NCI-H1436 (cell line): ENCODE measurements around the gene PALLD.

ENCODE experiments used
- DNase-seq: peaks from one replicate; lab custom pipeline; 2025; lab: John Stamatoyannopoulos, UW

The PALLD gene

GRCh38 chr4:168877511-168878491, 380.9 kb downstream of the PALLD start:
- no peak for DNase-seq

- no peak for DNase-seq
Observed at GRCh38 chr4:168878623-168879022, 381.8 kb downstream of the PALLD start.

DNA sequence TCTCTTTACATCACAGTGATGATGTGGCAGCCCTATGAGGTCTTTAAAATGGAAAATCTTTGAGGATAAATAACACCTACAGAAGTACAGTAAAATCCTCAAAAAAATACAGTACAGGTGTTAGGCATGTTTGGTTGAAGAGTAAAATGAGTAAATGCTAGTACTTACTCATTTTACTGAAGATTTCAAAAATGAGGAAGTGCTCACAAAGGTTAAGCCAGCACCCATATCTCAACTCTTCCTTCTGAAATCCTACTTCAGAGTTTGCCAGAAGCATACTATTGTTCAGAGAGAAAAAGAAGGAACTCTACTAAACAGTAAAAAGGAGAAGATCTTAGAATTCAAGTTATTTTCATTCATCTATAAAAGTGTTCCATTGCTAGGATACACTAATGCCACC, 382.3 kb downstream of the PALLD start:
- DNase-seq: no peak

GRCh38 chr4:168880072-168880675, 383.3 kb downstream of the PALLD start:
- no peak for DNase-seq

DNA sequence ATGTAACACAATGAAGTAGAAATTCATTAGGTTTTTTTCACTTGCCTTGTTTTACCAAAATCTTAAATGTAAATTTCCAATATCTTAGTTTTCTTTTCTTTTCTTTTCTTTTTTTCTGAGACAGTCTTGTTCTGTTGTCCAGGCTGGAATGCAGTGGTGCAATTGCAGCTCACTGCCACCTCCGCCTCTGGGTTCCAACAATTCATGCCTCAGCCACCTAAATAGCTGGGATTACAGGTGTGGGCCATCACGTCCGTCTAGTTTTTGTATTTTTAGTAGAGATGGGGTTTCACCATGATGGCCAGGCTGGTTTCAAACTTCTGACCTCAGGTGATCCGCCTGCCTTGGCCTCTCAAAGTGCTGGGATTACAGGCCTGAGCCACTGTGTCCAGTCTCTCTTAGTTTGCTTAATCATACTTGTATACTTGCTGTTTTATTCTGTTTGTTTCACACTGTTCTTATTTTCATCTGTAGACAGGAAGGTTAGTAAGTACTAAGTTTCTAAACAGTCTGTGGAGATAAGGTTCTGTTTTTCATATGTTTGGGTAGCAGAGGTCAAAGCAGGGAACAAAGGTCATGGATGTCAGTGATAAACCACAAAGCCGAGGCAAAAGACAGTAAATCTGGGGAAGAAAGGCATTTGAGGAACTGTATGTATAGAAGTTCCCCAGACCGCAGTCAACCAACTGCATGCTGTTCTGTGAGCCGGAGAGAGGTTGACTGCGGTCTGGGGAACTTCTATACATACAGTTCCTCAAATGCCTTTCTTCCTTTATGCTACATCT, 384.2 kb downstream of the PALLD start:
- DNase-seq: no peak

- DNase-seq: no peak
Observed at GRCh38 chr4:168881781-168882420, 385.0 kb downstream of the PALLD start.

- DNase-seq: no peak
Observed at GRCh38 chr4:168882650-168883233, 385.9 kb downstream of the PALLD start.

- DNase-seq: no peak
Observed at GRCh38 chr4:168883513-168883912, 386.7 kb downstream of the PALLD start.

- DNase-seq: no peak
Observed at GRCh38 chr4:168884251-168885124, 387.6 kb downstream of the PALLD start.

DNA sequence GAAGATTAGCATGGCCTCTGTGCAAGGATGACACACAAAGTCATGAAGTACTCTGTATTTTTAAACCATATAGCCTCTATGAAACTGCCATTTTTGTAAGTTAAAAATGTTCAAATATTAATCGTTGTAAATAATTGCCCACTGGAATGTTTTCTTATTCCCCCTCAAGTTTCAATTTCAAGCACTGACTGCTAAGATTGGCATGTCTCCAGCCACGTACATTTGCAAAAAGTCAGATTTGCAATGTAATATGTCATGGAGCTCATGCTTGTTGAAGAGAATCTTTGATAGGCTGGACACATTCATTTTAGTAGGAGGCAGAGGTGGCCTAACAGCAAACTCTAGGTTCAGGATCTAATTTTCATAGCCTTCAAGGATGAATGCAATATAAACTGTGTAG, 388.5 kb downstream of the PALLD start:
- no peak for DNase-seq

DNA sequence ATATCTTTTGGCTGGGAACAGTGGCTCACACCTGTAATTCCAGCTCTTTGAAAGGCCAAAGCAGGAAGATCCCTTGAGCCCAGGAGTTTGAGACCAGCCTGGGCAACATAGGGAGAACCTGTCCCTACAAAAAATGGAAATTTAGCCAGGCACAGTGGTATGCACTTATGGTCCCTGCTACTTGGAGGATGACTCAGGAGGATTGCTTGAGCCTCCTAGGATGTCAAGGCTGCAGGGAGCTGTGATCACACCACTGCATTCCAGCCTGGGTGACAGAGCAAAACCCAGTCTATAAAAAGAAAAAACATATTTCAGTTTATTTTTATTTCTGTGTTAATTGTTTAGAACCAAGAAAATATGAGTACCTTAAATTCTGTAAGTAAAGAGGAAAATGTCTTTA, 389.5 kb downstream of the PALLD start:
- DNase-seq: no peak

- DNase-seq: no peak
Observed at GRCh38 chr4:168887809-168888208, 391.0 kb downstream of the PALLD start.

DNA sequence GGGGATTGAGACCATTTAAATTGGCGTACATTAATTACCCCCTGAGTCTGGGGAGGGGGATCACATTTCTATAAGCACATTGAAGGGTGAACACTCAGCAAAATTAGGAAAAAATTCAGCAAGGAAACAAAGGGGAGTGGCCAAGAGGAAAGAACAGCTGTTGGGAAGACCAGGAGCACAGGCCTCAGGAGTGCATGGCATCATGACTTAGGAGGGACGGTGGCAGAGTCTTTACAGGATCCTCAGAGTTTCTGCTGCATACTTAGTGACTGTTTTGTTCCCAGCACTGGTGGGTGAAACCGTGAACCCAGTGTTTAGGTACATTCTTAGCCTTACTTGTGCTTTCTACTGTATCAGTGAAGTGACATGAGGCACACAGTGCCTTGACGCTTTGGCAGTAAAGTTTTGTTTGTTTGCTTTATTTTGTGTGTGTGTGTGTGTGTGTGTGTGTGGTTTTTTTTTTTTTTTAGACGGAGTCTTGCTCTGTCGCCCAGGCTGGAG, 391.9 kb downstream of the PALLD start:
- no peak for DNase-seq

DNA sequence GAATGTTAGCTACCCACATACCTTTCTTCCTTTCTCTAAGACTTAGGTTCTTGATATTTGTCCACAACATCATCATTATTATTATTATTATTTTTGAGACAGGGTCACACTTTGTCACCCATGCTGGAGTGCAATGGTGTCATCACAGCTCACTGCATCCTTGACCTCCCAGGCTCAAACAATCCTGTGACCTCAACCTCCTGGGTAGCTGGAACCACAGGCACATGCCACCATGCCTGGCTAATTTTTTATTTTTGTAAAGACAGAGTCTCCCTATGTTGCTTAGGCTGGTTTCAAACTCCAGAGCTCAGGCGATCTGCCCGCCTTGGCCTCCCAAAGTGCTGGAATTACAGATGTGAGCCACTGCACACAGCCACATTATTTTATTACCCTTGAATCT, 394.2 kb downstream of the PALLD start:
- no peak for DNase-seq

DNA sequence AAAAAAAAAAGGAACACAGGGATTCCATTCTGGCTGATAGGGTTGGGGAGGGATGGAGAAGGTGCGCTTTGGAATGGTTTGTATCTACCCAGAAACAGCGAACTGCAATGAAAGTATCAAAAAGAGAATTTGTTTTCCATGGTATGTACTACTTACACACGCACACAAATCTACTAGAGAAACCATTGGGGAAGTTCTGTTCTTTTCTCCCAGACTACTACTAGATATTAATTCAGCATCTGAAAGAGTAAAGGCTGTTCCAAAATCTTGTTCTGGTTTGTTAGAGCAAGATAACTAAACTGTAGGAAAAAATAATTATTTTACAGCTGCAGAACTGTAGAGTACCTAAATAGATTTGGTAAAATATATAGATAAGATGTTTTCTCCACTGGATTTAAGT, 394.8 kb downstream of the PALLD start:
- DNase-seq: no peak

GRCh38 chr4:168892475-168892874, 395.6 kb downstream of the PALLD start:
- DNase-seq: no peak

DNA sequence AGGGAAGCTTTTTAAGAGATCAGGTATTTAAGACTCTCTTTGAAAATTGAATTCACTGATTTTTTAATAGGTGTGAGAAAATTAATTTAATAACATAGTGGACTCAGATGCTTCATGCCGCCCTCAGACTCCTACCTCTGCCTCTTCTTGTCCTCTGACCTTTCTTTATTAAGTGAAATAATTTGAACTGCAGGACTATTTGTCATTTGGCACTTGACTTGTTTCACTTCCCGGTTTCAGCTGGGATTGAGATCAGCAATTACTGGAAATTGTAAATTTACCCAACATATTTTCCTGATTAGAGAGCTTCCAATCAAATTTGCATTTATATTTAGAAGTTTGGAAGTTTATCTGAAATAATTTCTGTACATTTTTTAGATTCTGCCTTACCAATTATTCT, 396.4 kb downstream of the PALLD start:
- no peak for DNase-seq

DNA sequence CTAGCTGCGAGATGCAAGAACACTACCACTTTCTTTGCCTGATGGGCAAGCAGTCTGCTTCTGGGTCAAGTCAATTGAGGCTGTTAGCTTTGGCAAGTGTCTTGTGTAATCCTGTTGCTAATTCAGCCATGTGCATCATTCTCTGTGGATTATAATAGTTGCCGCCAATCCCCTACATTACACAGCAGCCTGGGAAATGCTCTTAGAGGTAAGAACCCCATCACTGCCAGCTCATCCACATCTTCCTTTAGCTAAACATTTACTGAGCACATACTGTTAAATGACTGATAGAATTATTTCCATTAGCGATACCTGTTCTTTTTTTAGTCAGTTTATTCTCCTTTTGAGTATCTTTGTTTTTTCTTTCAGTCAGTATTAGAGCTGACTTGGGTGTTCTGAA, 397.0 kb downstream of the PALLD start:
- DNase-seq: no peak

DNA sequence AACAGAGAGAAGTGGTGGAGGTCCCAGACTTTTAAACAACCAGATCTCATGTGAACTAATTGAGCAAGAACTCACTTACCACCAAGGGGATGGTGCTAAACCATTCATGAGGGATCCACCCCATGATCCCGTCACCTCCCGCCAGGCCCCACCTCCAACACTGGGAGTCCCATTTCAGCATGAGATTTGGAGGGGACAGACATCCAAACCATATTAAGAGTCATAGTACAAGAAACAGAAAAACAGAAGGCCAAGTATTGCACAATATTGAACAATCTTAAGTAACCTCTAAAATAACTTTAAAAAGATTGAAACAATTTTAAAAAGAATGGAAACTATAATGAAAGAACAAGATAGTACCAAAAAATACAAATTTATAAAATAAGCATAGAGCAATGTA, 403.2 kb downstream of the PALLD start:
- no peak for DNase-seq

- DNase-seq: no peak
Observed at GRCh38 chr4:168907119-168907698, 410.4 kb downstream of the PALLD start.
